GM23248 (cell line): ENCODE measurements around the gene CENPN. TPM values are rescaled to one million over a fixed set of nuclear protein-coding genes. Genes with fewer than 3 reads are reported as not detected.

Experiments used
- DNase-seq: peaks from one replicate; pipeline ENCODE4 v3.0.0-alpha.2; 2015
- H2AFZ ChIP-seq: fragments of 200-600 bp; sonication (generic); 2 replicates; pipeline ENCODE4 v1.6.1; 2016; ENCODE audit warnings: antibody characterized with exemption
- H3F3A ChIP-seq: fragments of 200-600 bp; sonication (generic); 2 replicates; pipeline ENCODE4 v1.6.1; 2016; ENCODE audit warnings: mild to moderate bottlenecking, antibody characterized with exemption, mixed run types; ENCODE audit not compliant: insufficient read depth
- H3K27ac ChIP-seq: fragments of 200-600 bp; sonication (generic); 2 replicates; pipeline ENCODE4 v1.5.1; 2016; ENCODE audit warnings: mild to moderate bottlenecking
- H3K27me3 ChIP-seq: fragments of 200-600 bp; sonication (generic); replicated peaks from 2 replicates; pipeline ENCODE4 v1.6.1; 2016; ENCODE audit warnings: mild to moderate bottlenecking; ENCODE audit not compliant: insufficient read depth
- H3K36me3 ChIP-seq: fragments of 200-600 bp; sonication (generic); 2 replicates; pipeline ENCODE4 v1.6.1; 2016; ENCODE audit warnings: low read depth, mild to moderate bottlenecking
- H3K4me1 ChIP-seq: fragments of 200-600 bp; sonication (generic); 2 replicates; pipeline ENCODE4 v1.6.1; 2016; ENCODE audit warnings: mild to moderate bottlenecking; ENCODE audit not compliant: insufficient read depth
- H3K4me2 ChIP-seq: fragments of 200-600 bp; sonication (generic); one replicate; pipeline ENCODE4 v1.6.1; 2016; ENCODE audit warnings: mild to moderate bottlenecking; ENCODE audit not compliant: unreplicated experiment
- H3K4me3 ChIP-seq: fragments of 200-600 bp; sonication (generic); 2 replicates; pipeline ENCODE4 v1.5.1; 2016; ENCODE audit warnings: mild to moderate bottlenecking
- H3K79me2 ChIP-seq: fragments of 200-600 bp; sonication (generic); 2 replicates; pipeline ENCODE4 v1.6.1; 2016; ENCODE audit warnings: mild to moderate bottlenecking; ENCODE audit not compliant: insufficient read depth
- H3K9ac ChIP-seq: fragments of 200-600 bp; sonication (generic); 2 replicates; pipeline ENCODE4 v1.6.1; 2016; ENCODE audit warnings: mild to moderate bottlenecking
- H3K9me2 ChIP-seq: fragments of 200-600 bp; sonication (generic); 2 replicates; pipeline ENCODE4 v1.6.1; 2016; ENCODE audit warnings: mixed run types, mild to moderate bottlenecking, moderate library complexity; ENCODE audit not compliant: insufficient read depth
- H3K9me3 ChIP-seq: fragments of 200-600 bp; sonication (generic); one replicate; pipeline ENCODE4 v1.6.1; 2017; ENCODE audit warnings: low read depth
- H4K20me1 ChIP-seq: fragments of 200-600 bp; sonication (generic); 2 replicates; pipeline ENCODE4 v1.6.0; 2016; ENCODE audit not compliant: insufficient read depth
- EZH2 ChIP-seq: fragments of 200-600 bp; sonication (generic); IDR thresholded peaks from 2 replicates; pipeline ENCODE4 v1.6.1; 2018; ENCODE audit warnings: antibody characterized with exemption, mild to moderate bottlenecking; ENCODE audit not compliant: insufficient read depth, poor library complexity, severe bottlenecking
- EZH2phosphoT487 ChIP-seq: fragments of 200-600 bp; sonication (generic); IDR thresholded peaks from 2 replicates; pipeline ENCODE4 v1.6.1; 2018; ENCODE audit warnings: antibody characterized with exemption, moderate library complexity, mild to moderate bottlenecking, low read depth; ENCODE audit not compliant: insufficient read depth
- WGBS, 2 experiments: methylation state at CpG; one replicate each; pipeline ENCODE4 v1.1.6; 2015 to 2017; ENCODE audit warnings: low lambda C conversion rate in 2 of 2, low coverage in 1 of 2; ENCODE audit errors: missing lambda C conversion rate in 2 of 2; 5-methylcytosine and 5-hydroxymethylcytosine counted together
- in situ Hi-C: fragments of 300-500 bp; cut with MboI; formaldehyde crosslinking; loops from 2 replicates; pipeline ENCODE4 v1.15.0; 2020
- polyA plus RNA-seq: library from polyadenylated mRNA; unstranded; fragments of >200 nt; fragmentation: Nextera tagmentation; extraction: Ambion mirVana; gene quantifications from 2 replicates; pipeline ENCODE4 v1.2.1, GENCODE V29; 2016
- total RNA-seq: library from RNA; depleted of rRNA; stranded (reverse); fragments of >200 nt; shearing (Covaris generic); gene quantifications from 2 replicates; pipeline ENCODE4 v1.2.3, GENCODE V29; 2014

Gene CENPN
- total and polyA plus RNA-seq, 2 experiments from 2014 or later = 29.0 to 29.2 TPM

DNA sequence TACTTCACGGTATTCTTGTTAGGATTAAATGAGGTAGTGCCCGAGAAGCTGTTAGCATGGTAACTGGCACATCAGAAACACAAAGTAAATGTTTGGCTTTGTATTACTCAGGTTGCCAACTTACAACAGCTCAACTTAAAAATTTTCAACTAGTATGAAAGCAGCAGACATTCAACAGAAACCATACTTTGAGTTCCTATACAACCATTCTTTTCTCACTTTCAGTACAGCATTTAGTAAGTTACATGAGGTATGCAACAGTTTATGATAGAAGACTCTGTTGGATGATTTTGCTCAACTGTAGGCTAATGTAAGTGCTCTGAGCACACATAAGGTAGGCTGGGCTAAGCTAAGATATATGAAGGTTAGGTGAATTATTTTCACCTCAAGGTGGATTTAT, 7.7 kb downstream of the CENPN start:
- in situ Hi-C loops = no loop called here
- Histone ChIP-seq H3K9ac (no peak overlapping the region), H3K79me2 (peaks cover 24% of the 10 kb centered on the region), H3K36me3 (peaks cover 21% of the 10 kb centered on the region), H3K4me1 (no peaks in the 10 kb centered on the region), H3F3A (peaks cover 7% of the 10 kb centered on the region; the same call in 1 of the 2 replicates), H3K27me3 (no peaks in the 10 kb centered on the region), H3K27ac (no peak overlapping the region), H3K9me3 (no peaks in the 10 kb centered on the region), H3K4me2 (no peak overlapping the region), H2AFZ (no peak overlapping the region), H3K9me2 (no peaks in the 10 kb centered on the region), H3K4me3 (no peak overlapping the region), H4K20me1 (no peaks in the 10 kb centered on the region)
- no peak for DNase-seq
- TF ChIP-seq EZH2phosphoT487 = no peak
- no peak for TF ChIP-seq EZH2
- WGBS, 2 experiments = 97 to 100% methylated on average over 2 of the region's 2 CpGs

DNA sequence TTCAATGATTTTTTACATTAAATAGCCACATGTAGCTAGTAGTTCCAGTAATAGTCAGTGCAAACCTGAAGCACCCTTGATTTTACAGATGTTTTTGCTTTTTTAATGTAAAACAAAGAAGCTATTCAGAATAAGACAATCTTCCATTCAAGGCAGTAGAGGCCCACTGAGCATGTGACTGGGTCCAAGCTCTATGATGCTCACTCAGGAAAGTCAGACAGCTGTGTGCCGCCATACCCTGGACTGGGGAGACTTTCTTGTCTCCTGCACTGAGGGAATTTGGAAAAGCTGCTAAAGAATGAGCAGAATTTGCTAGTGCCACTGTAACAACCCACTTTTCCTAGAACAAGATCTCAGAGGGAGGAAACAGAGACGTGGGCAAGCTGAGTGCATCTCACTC, 11.5 kb downstream of the CENPN start:
- Histone ChIP-seq H2AFZ (no peak overlapping the region), H3K36me3 (peaks cover 36% of the 10 kb centered on the region), H3K9me3 (no peaks in the 10 kb centered on the region), H3F3A (peaks cover 7% of the 10 kb centered on the region; the same call in 1 of the 2 replicates), H4K20me1 (no peaks in the 10 kb centered on the region), H3K4me1 (no peaks in the 10 kb centered on the region), H3K4me3 (no peak overlapping the region), H3K9me2 (no peaks in the 10 kb centered on the region), H3K27me3 (no peaks in the 10 kb centered on the region), H3K9ac (no peak overlapping the region), H3K79me2 (no peaks in the 10 kb centered on the region), H3K27ac (no peak overlapping the region), H3K4me2 (no peak overlapping the region)
- TF ChIP-seq EZH2phosphoT487 (no peak), EZH2 (no peak)
- whole genome bisulfite sequencing, 2 experiments = 100% methylated on average over 2 of the region's 2 CpGs
- no peak for DNase-seq
- in situ Hi-C loops = no loop called here

DNA sequence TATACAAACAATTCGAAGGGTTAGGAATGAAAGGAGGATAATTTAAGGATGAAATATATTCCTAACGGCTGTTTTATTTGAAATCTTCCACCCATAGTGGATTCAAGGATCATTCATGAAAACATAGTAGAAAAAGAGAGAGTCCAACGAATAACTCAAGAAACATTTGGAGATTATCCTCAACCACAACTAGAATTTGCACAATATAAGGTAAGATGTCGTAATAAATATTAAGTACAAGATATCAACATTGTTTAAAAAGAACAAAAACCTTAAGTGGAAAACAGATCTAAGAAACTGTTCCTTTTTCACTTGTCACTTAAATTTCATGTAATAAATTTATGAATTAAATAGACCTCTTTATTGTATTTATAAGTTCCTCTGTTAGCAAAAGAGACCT, 19.4 kb downstream of the CENPN start:
- in situ Hi-C loops = loop anchor here (25.0 kb wide), 1 partner anchor 711 kb away; no protein-coding TSS in a partner anchor
- H3K36me3 ChIP-seq = peaks cover 21% of the 10 kb centered on the region
- H3K79me2 ChIP-seq = no peaks in the 10 kb centered on the region
- WGBS, 2 experiments = 95 to 98% methylated on average over 4 of the region's 4 CpGs
- no peaks in the 10 kb centered on the region for H3K4me1 ChIP-seq
- H4K20me1 ChIP-seq = no peaks in the 10 kb centered on the region
- H3K27me3 ChIP-seq = no peaks in the 10 kb centered on the region
- no peak overlapping the region for H2AFZ ChIP-seq
- no peaks in the 10 kb centered on the region for H3K9me2 ChIP-seq
- H3K4me2 ChIP-seq = no peak overlapping the region
- H3K9me3 ChIP-seq = no peaks in the 10 kb centered on the region
- H3K4me3 ChIP-seq = no peak overlapping the region
- H3K27ac ChIP-seq = no peak overlapping the region
- H3K9ac ChIP-seq = no peak overlapping the region
- H3F3A ChIP-seq = 0 out of 2 replicates have a peak, but pooled peaks cover 4% of the 10 kb centered on the region
- DNase-seq = no peak
- TF ChIP-seq EZH2phosphoT487 (no peak), EZH2 (no peak)

DNA sequence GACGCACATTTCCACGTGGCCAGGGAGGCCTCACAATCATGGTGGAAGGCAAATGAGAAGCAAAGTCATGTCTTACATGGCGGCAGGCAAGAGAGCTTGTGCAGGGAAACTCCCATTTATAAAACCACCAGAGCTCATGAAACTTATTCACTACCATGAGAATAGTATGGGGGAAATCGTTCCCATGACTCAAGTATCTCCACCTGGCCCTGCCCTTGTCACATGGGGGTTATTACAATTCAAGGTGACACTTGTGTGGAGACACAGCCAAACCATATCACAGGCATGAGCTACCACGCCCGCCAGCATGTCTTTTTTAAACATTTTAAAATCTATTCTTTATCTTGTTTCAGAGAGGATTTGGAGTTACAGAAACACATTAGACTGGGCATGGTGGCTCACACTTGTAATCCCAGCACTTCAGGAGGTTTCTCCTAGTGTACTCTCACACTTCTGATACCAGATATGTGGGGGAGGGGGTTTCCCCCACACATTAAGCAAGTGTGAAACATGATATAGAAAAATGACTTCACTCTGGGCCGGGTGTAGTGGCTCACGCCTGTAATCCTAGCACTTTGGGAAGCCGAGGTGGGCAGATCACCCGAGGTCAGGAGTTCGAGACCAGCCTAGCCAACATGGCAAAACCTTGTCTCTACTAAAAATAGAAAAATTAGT, 23.1 kb downstream of the CENPN start:
- Histone ChIP-seq H3K79me2 (no peaks in the 10 kb centered on the region), H3K27ac (no peak overlapping the region), H3K9me3 (no peaks in the 10 kb centered on the region), H3K36me3 (peaks cover 8% of the 10 kb centered on the region; the same call in 1 of the 2 replicates), H4K20me1 (no peaks in the 10 kb centered on the region), H3F3A (0 out of 2 replicates have a peak, but pooled peaks cover 4% of the 10 kb centered on the region), H3K4me2 (no peak overlapping the region), H3K9ac (no peak overlapping the region), H3K4me1 (no peaks in the 10 kb centered on the region), H3K4me3 (no peak overlapping the region), H3K27me3 (no peaks in the 10 kb centered on the region), H2AFZ (no peak overlapping the region), H3K9me2 (no peaks in the 10 kb centered on the region)
- in situ Hi-C loops = loop anchor here (25.0 kb wide), 1 partner anchor 707 kb away; no protein-coding TSS in a partner anchor
- 91 to 93% methylated on average over 11 of the region's 11 CpGs for WGBS, 2 experiments
- TF ChIP-seq EZH2 (no peak), EZH2phosphoT487 (no peak)
- no peak for DNase-seq
